AG09309 (cell line): ENCODE results near the gene CYB561.

ENCODE experiments used
- DNase-seq: peaks from one replicate; pipeline ENCODE4 v3.0.0-alpha.2; 2010; ENCODE audit warnings: low read depth
- H3K4me3 ChIP-seq: 2 replicates; pipeline ENCODE4 v1.5.1; 2011; ENCODE audit warnings: mild to moderate bottlenecking, low read depth, low read length, moderate library complexity; ENCODE audit not compliant: control insufficient read depth
- TF ChIP-seq, protein P1 (sequence below): IDR thresholded peaks from 2 replicates; pipeline ENCODE4 v1.5.1; 2011; ENCODE audit warnings: mild to moderate bottlenecking, low read depth, low read length, inconsistent platforms; ENCODE audit not compliant: insufficient read depth, control insufficient read depth; ENCODE audit errors: missing control alignments

Gene CYB561

DNA sequence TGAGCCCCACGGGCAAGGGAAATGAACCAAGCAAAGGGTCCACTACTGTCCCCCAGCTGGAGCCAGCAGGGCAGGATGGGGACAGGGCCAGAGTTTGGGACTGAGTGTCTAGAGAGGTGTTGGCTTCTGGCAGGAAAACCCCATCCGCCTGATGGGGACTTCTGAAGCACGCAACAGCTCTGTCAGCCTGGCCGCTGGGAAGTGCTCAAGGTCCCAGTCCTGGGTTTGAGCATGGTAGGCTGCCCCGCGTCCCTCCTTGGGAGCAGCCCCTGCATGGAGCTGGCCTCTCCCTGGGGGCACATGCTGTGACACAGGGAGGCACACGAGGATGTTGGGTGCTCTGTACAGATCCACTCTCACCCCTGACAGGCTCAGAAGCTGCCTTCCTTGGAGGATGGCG lies 45.3 kb upstream of the CYB561 start:
- TF ChIP-seq, protein P1, sequence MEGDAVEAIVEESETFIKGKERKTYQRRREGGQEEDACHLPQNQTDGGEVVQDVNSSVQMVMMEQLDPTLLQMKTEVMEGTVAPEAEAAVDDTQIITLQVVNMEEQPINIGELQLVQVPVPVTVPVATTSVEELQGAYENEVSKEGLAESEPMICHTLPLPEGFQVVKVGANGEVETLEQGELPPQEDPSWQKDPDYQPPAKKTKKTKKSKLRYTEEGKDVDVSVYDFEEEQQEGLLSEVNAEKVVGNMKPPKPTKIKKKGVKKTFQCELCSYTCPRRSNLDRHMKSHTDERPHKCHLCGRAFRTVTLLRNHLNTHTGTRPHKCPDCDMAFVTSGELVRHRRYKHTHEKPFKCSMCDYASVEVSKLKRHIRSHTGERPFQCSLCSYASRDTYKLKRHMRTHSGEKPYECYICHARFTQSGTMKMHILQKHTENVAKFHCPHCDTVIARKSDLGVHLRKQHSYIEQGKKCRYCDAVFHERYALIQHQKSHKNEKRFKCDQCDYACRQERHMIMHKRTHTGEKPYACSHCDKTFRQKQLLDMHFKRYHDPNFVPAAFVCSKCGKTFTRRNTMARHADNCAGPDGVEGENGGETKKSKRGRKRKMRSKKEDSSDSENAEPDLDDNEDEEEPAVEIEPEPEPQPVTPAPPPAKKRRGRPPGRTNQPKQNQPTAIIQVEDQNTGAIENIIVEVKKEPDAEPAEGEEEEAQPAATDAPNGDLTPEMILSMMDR, result no peak
- DNase-seq, result no peak
- H3K4me3 ChIP-seq, result no peak overlapping the region

DNA sequence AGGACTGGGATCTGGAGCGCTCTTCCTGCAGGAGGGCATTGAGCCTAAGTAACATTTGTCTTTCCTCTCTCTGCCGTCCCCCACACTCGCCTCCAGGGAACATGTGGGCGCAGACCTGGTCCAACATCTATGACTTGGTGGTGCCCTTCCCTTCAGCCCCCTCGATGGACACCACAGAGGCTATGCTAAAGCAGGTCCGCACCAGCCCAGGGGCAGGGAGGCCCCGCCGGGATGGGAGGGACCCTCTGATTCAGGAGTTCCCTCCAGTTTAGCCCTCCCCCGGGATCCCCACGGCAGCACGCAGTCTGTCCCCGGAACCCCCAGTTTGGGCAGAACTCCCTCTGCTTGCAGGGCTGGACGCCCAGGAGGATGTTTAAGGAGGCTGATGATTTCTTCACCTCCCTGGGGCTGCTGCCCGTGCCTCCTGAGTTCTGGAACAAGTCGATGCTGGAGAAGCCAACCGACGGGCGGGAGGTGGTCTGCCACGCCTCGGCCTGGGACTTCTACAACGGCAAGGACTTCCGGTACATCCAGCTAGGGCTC lies 44.8 kb upstream of the CYB561 start:
- TF ChIP-seq, protein P1, result no peak
- no peak overlapping the region for H3K4me3 ChIP-seq
- no peak for DNase-seq

DNA sequence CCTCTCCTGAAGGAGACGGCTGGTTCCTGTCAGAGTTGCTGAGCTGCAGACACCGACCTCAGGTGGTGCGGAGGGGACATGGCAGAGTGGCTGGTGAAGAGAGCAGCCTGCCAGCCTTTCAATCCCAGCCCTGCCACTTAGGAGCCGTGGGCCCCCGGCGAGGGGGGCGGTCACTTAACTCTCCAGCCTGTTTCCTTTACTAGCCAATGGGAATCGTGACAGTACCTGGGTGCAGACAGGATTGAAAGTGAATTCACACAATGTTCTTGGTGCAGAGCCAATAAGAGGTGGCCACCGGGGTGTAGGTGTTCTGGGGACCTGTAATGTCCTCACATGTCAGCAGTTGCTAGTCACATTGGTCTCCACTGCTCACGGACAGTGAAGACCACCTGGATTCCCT lies 44.2 kb upstream of the CYB561 start:
- no peak for DNase-seq
- H3K4me3 ChIP-seq, result no peak overlapping the region

DNA sequence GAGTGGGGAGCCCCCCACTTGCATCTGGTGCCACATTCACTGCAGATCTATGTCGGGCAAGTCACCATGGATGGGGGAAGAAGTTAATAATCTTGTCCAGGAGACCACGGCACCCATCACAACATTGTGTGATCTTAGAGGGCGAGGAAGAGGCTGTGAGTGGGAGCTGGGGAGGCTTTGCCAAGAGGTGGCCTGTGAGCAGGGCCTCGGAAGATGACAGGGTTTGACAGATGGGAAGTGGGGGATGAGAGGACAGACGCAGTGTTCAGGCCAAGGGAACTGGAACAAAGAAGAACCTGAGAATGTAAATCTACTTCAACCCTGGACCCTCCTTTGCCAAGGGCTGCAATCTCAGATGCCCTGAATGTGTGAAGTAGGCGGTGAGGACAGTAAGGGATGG lies 43.2 kb upstream of the CYB561 start:
- no peak overlapping the region for H3K4me3 ChIP-seq
- TF ChIP-seq, protein P1, result no peak
- no peak for DNase-seq

More for the DNA sequence above, 44.2 kb upstream of the CYB561 start:
- TF ChIP-seq, protein P1, result no peak

DNA sequence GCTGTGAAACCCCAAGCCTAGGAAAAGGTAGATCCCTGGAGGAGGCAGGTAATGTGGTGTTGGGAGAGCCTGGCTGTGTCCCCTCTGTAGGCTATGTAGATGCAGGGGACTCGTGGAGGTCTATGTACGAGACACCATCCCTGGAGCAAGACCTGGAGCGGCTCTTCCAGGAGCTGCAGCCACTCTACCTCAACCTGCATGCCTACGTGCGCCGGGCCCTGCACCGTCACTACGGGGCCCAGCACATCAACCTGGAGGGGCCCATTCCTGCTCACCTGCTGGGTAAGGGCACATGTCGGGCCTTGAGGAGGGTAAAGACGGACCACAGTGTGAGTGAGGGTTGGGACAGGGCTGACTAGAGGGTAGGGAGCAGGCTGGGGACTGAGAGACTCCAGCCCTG lies 42.7 kb upstream of the CYB561 start:
- TF ChIP-seq, protein P1, result no peak
- no peak overlapping the region for H3K4me3 ChIP-seq
- no peak for DNase-seq

DNA sequence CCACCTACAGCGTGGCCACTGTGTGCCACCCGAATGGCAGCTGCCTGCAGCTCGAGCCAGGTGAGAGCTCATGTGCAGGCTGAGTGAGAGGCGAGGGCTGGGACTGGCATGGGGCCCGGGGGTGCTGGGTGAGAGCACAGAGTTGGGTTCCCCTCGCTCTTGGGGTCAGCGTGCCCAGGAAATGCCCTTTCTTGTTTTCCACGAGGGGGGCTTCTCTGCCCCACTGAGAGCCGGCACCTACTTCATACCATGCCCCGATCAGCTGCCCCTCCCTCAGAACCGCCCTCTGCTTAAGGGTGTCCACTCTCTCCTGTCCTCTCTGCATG lies 40.9 kb upstream of the CYB561 start:
- DNase-seq, result no peak
- TF ChIP-seq, protein P1, result no peak
- H3K4me3 ChIP-seq, result no peak overlapping the region

DNA sequence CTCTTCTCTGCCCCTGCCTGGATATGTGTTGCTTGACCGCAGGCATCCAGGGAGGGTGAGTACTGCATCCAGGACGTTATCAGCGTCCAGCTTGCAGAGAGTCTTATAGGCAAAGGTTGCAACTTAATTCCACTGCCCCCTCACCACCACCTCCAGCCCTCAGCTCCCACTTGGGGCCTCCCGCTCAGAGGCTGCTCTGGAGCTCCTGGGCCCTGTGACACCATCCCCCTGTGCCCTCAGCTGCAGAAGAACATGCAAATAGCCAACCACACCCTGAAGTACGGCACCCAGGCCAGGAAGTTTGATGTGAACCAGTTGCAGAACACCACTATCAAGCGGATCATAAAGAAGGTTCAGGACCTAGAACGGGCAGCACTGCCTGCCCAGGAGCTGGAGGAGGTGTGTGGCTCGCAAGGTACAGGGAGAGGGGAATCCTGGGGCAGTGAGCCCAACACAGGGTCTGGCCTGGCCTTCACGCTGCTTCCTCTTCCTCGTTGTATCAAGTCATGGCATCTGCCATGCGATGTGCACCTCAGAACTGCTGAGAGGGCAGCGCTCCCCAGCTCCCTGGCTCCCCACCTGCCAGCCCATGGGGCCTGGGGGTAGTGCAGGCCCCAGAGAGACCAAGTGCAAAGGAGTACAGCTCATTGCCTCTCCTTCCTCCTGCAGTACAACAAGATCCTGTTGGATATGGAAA lies 40.4 kb upstream of the CYB561 start:
- DNase-seq, result no peak
- TF ChIP-seq, protein P1, result no peak
- H3K4me3 ChIP-seq, result no peak overlapping the region
